Germinal center (tissue), 1 donor: ENCODE data around the gene GPR15.
A peak's percentile ranks its signal among the peaks of the same experiment; 100 is the strongest.

Experiments used
- DNase-seq: peaks from one replicate; pipeline ENCODE4 v3.0.0; 2012; ENCODE audit warnings: mixed read lengths, low spot score

Gene GPR15

DNA sequence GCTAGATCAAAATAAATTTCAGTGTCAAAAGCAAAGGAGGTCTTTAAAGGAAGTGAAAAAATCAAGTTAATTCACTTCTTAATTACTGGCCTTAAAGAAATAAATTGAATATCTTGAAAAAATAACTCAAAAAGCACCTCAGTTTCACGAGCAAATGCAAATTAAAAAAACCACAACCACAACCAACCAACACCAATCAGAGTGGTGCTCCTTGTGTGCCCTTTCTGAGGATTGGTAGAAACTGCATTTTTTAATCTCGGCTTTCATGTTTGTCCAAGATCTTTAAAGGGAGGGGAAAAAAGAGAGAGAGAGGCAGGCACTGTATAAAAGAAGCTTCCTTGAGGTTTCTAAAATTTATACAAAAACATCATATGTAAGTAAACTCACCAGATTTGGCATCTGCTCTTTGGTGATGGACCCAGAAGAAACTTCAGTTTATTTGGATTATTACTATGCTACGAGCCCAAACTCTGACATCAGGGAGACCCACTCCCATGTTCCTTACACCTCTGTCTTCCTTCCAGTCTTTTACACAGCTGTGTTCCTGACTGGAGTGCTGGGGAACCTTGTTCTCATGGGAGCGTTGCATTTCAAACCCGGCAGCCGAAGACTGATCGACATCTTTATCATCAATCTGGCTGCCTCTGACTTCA is at the start of gene GPR15:
Gene GPR15 (plus strand): TSS at position 357 of the 653 bp plus-strand sequence. CDS start 56 bp downstream, at position 413.
- no peak for DNase-seq

DNA sequence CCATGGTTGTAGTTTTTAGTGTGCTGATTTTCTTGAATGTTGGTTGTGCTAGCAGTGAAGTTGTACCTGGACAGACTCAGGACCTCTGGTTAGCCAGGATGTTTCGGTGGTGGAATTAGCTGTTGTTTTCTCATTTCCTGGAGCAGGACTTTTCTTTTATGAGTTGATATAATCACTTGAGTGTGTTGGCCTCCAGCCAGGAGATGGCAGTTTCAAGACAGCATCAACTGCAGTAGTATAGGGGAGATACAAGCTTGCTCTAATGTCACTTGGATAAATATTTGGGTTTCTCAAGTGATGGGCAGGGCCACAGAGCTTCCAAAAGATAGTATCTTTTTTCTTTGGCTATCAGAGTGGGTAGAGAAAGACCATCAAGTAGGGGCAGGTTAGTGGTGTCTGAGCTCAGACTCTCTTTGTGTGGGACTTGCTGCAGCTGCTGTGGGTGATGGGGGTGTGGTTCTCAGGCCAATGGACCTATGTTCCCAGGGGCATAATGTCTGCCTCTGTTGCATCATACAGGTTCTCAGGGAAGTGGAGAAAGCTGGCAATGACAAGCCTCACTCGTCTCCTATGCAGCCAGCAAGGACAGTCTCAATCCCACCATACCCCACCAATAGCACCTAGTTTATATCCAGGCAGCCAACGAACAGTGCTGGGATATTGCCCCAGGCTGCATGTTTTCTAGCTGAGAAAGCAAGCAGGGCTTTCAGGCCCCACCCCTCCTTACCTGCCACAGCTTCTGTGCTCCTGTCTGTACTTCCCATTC is 48.9 kb upstream of the GPR15 start:
- DNase-seq: no peak

DNA sequence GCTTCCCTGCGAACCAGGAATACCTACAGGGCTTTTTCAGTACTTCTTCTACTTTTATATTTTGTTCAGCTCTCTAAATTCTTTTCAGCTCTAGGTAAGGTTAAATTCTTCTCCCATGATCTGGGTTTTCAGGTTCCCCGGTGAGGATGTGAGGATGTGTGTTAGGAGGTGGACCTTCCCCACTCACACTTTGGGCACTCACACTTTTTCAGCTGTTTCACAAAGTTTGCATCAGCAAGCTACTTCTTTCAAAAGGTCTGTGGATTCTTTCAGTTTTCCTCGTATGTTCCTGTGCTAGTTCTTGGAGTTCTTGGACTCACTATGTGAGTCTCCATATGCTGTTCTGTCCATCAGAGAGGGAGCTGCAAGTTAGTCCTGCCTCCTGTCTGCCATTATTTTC is 48.2 kb upstream of the GPR15 start:
- DNase-seq: no peak

DNA sequence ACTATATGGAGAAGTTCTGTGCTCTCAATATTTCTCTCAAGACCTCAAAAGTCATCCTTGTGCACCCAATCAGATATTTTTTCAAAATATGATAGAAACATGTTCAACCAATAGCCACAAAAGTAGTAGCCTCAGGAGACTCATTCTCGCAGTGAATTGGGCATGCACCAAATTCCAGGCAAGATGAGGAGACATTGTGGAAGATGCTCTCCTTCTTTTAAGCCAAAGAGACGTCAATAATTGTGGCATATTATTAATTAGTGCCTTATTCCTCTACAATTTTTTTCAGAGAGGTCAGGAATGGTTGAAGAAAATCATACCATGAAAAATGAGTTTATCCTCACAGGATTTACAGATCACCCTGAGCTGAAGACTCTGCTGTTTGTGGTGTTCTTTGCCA is 34.4 kb upstream of the GPR15 start, which contains the start of gene OR5K2:
Gene OR5K2 (plus strand): TSS at position 301 of the 400 bp plus-strand sequence. CDS start 0 bp downstream, at position 301.
- DNase-seq: no peak

DNA sequence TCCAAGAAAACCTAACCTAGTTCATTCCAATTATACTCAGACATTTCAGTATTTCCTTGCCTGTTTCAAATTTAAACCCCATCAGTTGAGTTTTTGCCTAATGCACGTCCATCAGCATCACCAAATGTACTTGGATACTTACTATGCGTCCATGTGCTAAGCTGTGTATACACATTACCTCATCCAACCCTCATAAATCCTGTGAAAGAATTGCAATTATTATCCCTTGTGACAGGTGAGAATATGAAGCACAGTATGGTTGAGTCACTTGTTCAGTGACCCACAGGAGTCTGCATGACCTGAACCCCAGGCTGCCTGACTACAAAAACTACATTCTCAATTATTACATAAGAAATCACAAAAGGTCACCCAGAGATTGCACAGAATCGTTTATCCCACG is 31.8 kb upstream of the GPR15 start:
- no peak for DNase-seq

DNA sequence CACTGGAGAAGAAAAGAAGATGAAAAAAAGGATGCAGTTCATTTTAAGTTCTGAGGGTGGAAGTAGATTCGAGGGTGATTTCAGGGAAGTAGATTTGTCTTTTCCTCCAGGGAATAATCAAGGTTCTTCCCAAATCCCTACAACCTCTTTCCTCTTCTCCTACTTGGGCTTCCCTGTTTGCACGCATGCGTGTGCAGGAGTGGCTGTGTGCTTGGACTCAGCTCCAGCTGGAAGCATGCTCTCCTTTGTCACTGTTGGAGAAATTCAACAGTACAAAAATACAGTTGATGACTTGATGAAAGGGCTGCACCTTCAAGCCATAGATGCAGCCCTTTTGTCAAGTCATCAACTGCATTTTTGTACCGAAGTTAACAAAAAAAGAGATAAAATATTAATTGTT is 30.5 kb upstream of the GPR15 start:
- no peak for DNase-seq

DNA sequence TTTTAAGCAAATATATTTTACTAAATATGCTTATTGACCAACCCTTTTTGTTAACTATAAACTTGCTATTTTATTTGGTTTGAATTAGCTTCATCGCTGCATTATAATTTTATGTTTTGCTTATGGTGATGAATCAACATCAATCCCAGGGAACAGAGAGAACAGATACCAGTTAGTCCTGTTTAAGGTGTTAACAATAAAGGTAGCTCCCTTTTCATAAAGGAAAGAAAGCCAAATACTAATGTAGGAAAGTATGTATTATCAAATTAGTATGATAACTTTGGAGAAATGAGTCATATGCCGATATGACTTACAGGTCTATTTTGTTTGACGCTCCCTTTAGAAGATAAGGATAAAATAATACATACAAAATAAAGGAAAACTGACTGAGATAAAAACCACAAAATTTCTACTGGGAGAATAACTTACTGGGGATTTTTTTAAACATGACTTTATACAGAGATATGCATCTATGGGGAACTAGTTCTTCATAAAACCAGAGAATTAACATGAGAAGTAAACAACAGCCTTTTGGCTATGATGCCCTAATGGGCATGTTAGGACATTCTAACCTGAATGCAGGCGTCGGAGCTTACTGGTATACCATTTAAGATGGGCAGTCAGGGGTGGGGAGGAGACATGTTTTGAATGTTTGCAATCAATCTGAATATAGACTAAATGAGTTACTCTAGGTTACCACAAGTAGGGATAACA is 29.8 kb upstream of the GPR15 start:
- DNase-seq: no peak

DNA sequence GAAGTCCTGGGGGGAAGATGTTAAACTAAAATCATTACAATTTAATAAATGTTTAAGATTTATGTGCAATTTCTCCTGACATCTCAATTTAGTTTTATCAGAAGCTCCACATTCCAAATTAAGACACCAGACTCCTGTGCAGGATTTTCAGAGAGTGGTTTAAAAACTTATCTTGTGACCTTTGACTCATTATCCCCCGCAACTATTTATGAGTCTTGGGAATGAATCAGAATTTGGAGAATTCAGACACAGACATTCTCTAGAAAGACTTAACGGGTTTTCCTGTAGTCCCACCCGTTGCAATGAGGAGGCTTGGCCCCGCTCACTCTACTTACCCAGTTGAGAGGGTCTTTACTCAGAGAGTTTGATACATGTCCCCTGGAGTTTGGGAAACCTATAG is 27.2 kb upstream of the GPR15 start:
- DNase-seq: no peak

DNA sequence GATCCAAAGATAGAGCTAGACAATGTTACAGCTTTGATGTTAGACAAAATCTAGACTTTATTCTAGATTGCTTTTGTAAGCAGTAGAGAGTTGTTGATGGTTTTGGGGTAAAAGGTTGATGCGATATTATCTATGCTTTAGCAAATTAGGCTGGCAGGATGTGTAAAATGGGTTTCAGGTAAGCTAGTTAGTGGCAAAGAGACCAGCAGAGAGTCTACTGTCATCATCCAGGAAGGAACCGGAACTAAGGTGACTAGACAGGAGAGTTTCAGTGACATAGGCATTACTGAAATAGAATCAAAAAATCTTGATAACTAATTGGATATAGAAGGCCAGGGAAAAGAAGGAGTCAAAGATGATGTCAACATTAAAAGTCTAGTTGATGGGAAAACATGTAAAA is 23.2 kb upstream of the GPR15 start:
- no peak for DNase-seq

DNA sequence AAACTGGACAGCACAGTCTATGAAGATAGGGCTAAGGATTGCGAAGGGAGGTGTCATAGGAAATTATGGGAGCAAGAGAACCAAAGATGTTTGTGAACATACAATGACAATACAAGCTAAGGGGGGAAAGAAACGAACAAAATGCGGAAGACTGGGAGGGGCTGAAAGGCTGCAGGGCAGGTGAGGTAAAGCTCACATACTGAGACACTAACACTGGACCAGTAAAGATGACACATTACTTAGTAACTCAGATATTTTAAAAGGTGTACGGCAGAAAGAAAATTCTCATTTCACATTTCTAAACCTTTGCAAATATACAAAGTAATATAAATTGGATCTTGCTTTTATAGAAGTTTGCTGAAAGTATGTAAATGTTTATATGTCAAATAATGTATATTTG is 19.2 kb upstream of the GPR15 start:
- no peak for DNase-seq

DNA sequence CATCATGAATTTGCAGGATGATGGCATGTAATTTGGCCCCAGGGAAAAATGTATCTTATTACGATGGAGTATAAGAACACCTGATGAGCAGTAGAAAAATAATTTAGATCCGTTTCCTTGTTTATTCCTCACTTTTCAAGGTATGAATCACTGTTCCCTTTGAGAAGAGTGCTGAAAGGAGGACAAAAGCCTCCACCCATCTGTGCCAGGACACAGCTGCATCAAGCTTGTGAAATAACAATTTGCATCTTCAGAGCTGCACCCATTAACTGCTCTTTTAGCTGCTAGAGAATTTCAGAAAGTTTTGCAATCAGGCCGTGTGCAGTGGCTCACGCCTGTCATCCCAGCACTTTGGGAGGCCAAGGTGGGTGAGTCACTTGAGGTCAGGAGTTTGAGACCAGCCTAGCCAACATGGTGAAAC is 18.7 kb upstream of the GPR15 start:
- no peak for DNase-seq

DNA sequence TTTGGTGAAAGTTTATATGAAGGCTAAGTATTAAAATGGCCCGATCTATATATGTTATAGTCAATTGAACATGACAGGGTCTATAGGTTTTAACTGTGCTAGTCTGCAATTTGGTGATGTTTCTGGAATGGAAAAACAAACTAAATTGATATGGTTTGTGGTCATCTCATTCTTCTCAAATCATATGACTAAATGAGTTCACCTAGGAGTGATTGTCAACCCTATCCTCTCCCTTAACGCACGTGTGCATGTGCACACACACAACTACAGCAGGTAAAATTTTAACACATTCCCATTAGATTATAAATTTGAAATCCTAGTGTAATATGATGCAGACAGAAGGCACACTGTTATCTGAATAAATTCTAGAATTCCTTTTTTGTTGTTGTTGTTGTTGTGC is 18.0 kb upstream of the GPR15 start:
- no peak for DNase-seq

DNA sequence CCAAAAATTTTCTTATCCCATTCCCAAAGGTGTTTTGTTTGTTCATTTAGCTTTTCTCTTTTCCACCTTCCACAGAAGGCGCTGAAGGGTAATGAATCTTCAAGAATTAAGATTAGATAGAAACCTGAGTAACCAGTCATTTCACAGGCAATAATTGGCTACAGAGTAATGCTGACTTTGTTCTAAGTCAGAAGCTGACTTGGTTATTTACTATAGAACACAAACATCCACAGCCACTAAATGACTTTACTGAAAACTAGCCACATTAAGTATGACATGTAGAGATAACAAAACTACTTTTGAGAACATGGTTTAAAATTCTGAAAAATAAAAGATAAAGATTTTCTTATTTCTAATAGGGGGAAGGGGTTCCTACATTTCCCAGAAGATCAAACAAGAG is 16.8 kb upstream of the GPR15 start:
- no peak for DNase-seq

DNA sequence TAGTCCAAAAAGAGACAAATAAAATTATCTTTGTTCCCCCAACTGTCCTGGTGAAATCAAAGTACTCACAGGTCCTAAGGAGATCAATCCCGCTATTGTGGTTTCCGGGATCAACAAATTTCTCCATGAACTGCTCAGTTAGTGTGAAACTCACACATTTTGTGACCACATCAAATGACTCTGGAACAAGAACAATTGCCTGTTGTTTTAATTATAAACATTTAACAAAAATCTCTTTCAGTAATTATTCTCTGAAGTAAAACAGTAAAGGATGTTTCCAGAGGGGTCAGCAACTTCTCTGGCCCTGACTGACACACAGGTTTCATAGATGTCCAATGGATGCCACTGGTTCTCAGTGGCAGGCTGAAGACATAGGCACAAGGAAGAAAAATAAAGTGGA is 13.0 kb upstream of the GPR15 start:
- DNase-seq: no peak

DNA sequence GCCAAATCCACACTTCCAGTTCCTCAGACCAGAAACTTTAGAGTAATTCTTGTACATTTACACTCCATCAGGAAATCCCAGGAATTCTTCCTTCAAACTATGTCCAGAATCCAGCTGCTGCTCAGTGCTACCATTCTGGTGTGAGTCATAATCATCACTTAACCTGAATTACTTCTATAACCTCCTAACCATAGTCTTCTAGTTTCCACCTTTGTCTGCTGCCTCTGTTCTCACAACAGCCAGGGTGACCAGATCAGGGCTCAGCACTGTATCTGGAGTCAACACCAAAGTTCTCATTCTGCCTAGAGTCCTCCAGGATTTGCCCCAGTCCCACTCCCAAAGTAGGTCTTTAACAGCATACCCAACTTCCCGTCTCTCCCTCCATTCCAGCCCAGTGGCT is 12.4 kb upstream of the GPR15 start:
- DNase-seq: no peak

DNA sequence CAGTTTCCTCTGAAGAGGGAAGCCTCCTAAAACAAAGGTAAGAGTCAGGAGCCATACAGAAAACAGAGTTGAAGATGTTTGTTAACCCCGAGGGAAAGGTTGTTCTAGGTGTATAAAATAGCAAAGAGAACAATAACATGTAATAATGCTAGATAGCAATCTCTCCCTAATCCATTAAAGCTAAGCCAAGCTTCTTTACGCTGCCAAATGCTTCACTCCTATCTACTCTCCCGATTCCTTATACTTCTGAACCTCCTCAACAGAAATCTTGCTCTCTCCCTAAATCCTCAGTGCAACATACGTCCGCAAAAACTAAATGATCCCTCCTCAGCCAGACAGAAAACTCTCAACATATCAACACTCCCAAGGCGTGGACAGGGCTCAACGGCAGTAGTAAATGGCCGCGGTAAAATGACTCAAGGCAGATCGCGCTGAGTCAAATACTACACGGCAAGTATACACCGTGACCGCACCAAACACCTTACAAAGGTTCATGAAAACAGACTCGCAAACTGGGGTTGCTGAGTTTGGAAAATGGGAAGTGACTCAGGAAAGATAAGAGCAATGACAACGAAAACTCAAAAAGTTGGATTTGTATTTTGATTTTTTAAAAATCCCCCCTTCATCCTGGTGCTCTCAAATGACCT is 9.8 kb upstream of the GPR15 start:
- DNase-seq: peak; percentile 18

DNA sequence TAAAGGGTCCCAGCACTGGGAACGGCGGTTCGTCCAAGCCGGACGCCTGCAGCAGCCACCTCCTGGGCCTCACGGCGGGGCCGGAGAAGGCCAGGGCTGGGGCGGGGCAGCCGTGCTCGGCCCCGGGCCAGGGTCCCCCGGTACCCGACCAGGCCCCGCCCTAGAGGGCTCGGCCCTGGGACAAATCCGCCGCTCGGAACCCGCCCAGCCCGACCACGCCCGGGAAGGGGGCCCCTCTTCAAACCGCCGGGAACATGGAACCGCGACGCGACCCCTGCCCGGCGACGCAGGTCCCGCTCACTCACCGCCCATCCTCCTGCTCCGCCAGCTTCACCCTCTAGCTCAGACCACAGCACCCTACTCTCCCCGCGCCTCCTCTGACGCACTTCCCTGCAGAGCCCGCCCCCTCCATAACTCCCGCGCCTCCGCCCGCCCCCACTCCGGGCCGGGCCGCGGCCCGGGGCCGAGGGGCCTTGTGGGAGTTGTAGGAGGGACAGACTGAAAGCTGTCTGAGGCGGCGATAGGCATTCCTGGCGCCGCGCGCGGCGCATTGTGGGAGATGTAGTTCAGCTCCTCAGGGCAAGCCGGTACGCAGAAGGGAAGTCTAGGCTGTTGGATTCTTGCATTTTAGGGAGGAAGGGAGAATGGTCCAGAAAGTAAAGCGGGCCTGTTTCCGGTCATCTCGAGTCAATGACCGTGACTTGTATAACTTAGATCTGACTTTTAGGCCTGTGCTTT is 9.1 kb upstream of the GPR15 start, which contains the start of gene CLDND1:
Gene CLDND1 (minus strand): TSS at position 359 of the 738 bp plus-strand sequence. CDS start 1,478 bp downstream, outside the sequence.
- peak; percentile 96 for DNase-seq

DNA sequence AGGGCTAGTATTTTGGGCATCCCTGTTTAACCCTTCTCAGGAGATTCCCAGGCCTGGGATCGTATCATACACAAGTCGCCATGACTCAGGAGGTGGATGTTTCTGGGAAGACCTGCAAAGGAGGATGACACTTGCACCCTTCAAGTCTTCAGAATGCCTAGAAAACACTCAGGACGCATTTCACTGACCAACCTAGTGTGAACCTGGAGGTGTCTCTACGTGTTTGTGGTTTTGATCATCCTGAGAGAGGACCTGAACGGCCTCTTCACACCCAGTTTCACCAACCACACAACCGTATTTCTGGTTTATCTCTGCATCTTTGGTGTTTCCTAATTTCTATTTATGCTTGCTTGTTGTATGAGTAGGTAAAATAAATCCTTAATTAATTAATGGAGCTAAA is 6.3 kb upstream of the GPR15 start:
- DNase-seq: no peak

DNA sequence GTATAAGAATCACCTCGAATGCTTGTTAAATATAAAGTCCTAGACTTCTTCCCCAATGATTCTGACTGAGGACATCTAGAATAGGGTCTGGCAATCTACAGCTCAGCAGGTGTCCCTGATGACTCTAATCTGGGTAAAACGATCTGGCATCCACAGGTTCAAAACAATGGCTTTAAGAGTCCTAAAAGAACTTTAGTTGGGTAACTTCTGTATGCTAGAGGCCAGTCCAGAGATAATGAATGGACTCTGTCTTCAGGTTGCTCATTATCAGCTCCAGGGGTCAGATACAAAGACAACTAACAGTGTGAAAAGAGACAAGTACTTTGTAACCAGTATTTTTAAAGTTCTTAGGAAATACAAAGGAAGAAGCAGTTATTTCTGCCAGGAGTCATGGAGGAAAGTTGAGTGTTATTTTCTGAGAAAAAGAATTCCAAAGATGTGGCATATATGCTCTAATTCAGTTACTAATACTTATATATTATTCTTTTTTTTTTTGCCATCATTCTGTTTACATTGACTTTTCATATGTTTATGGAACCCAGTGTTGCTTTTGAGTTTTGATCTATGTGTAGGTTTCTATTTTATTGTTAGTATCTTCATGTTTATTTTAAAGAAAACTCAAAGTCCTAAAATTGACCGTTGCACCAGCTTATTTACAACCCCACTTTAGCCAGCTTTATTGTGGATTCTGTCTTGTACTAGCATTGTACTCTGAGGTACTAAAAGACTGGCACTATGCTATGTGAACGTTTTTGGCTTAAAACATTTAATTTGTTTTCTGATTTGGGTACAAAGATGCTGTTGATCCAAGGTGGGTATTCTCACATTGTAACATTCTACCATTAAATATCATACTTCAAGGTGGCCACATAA is 3.1 kb upstream of the GPR15 start:
- no peak for DNase-seq

DNA sequence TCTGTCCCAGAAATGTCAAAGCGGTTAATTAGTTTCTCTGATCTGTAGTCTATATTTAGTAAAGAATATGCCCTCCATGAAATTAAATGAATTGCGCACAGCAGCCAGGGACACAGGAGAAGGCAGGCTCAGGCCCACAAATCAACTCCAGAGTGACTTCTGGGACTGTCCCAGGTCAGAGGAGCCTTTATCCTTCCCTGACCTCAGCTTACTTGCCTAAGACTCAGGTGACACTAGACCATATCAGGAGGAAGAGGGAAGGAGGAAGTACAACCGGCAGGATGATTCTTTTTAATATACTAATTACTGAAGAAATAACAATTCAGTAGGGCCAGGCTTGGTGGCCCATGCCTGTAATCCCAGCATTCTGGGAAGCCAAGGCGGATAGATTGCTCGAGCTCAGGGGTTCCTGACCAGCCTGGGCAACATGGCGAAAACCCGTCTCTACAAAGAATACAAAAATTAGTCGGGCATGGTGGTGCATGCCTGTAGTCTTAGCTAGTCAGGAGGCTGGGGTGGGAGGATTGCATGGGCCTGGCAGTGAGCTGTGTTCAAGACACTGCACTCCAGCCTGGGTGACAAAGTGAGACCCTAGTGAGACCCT is 1.8 kb upstream of the GPR15 start:
- DNase-seq: no peak
